Measurements from ENCODE around the gene FAM98B. TPM values are rescaled to one million over a fixed set of nuclear protein-coding genes. Genes with fewer than 3 reads are reported as not detected.

FAM98B gene
- total RNA-seq, 1 experiment from 2014 or later: 50.0 TPM

- Histone ChIP-seq H3K79me2 (ENCODE audit: insufficient read depth, low read length) (no peaks in the 10 kb centered on the region), H2BK12ac (ENCODE audit: insufficient read length, low read depth, low read length) (no peak overlapping the region), H3K23me2 (ENCODE audit: insufficient read length, low read depth, low read length, poor library complexity, severe bottlenecking) (no peaks in the 10 kb centered on the region), H3K18ac (ENCODE audit: insufficient read length, low read depth, low read length) (no peak overlapping the region), H2BK20ac (ENCODE audit: low read depth, low read length, poor library complexity, severe bottlenecking) (no peak overlapping the region), H3K27me3 (ENCODE audit: insufficient read depth, low read length) (no peaks in the 10 kb centered on the region), H3K4ac (ENCODE audit: low read depth, low read length) (no peak overlapping the region), H3K9me3 (ENCODE audit: control insufficient read depth, low read depth, low read length) (no peaks in the 10 kb centered on the region), H2AK5ac (ENCODE audit: insufficient read length, low read length) (no peak overlapping the region), H4K8ac (replicated peaks; ENCODE audit: insufficient read length, low read depth, low read length) (no peak overlapping the region), H3T11ph (ENCODE audit: low read length) (no peak overlapping the region), H2BK5ac (ENCODE audit: insufficient read length, low read length) (no peak overlapping the region), H3K79me1 (ENCODE audit: insufficient read depth, low read depth, low read length, poor library complexity, severe bottlenecking) (no peaks in the 10 kb centered on the region), H2AFZ (ENCODE audit: low read length) (no peak overlapping the region), H4K91ac (ENCODE audit: insufficient read length, low read depth, low read length) (no peak overlapping the region), H3K4me1 (ENCODE audit: insufficient read depth, low read length) (no peaks in the 10 kb centered on the region), H3K14ac (ENCODE audit: insufficient read depth, low read length) (no peak overlapping the region), H3K4me2 (ENCODE audit: insufficient read depth, insufficient read length, low read length) (no peak overlapping the region), H2BK15ac (ENCODE audit: low read depth, low read length) (no peak overlapping the region), H4K20me1 (ENCODE audit: control insufficient read depth, insufficient read depth, insufficient read length) (no peaks in the 10 kb centered on the region), H3K23ac (ENCODE audit: insufficient read length, low read depth, low read length) (no peak overlapping the region), H3K9ac (ENCODE audit: extremely low read depth, insufficient read length, low read length) (no peak overlapping the region), H3K56ac (ENCODE audit: insufficient read length, low read depth, low read length) (no peak overlapping the region), H3K27ac (ENCODE audit: insufficient read length, low read depth, low read length) (no peak overlapping the region), H2BK120ac (ENCODE audit: low read depth, low read length, poor library complexity, severe bottlenecking) (no peak overlapping the region), H4K5ac (ENCODE audit: insufficient read length, low read depth, low read length) (no peak overlapping the region)
- H3K27ac Mint-ChIP-seq: no peak overlapping the region; a peak in 1 of 7 replicates
- H3K36me3 Mint-ChIP-seq (ENCODE audit: insufficient read depth in 1 of 3, low read depth in 3 of 3): peaks cover 3 to 25% (median 21%) of the 10 kb centered on the region in 3 experiments; a peak in 5 of 7 replicates
- H3K9me3 Mint-ChIP-seq: no peaks in the 10 kb centered on the region
- TF ChIP-seq CTCF (conservative IDR thresholded peaks at IDR 0.05): no peak
- H3K4me1 Mint-ChIP-seq: no peaks in the 10 kb centered on the region
- no peaks in the 10 kb centered on the region for H3K27me3 Mint-ChIP-seq (ENCODE audit: low read depth)
- no peak overlapping the region for H3K4me3 Mint-ChIP-seq
- DNase-seq: no peak
Measured at GRCh38 chr15:38482572-38482971, 28.6 kb downstream of the FAM98B start.

Measured in H9 (cell line).